ENCODE measurements around the gene GPR179. TPM values are rescaled to one million over a fixed set of nuclear protein-coding genes. Genes with fewer than 3 reads are reported as not detected.

Gene GPR179
- total RNA-seq, 1 experiment from 2014 or later = not detected

GRCh38 chr17:38357486-38358123, 13.8 kb upstream of the GPR179 start:
- H3K4ac ChIP-seq (ENCODE audit: low read depth, low read length) = no peak overlapping the region
- H3K14ac ChIP-seq (ENCODE audit: insufficient read depth, low read length) = no peak overlapping the region
- no peaks in the 10 kb centered on the region for H3K27me3 Mint-ChIP-seq (ENCODE audit: low read depth)
- H3K4me1 ChIP-seq (ENCODE audit: insufficient read depth, low read length) = peaks cover 12% of the 10 kb centered on the region; the same call in 1 of the 2 replicates
- no CpG with 5 or more reads among the region's 2 CpGs for WGBS (ENCODE audit: extremely low coverage, insufficient read length, low lambda C conversion rate)
- DNase-seq = no peak
- no peaks in the 10 kb centered on the region for H3K27me3 ChIP-seq (ENCODE audit: insufficient read depth, low read length)
- peaks cover 0 to 3% (median 2%) of the 10 kb centered on the region in 3 experiments; a peak in 2 of 7 replicates for H3K36me3 Mint-ChIP-seq (ENCODE audit: insufficient read depth in 1 of 3, low read depth in 3 of 3)
- no peak overlapping the region for H2AK5ac ChIP-seq (ENCODE audit: insufficient read length, low read length)
- no peak overlapping the region for H2BK5ac ChIP-seq (ENCODE audit: insufficient read length, low read length)
- H3K23me2 ChIP-seq (ENCODE audit: insufficient read length, low read depth, low read length, poor library complexity, severe bottlenecking) = peaks cover 6% of the 10 kb centered on the region
- H2BK15ac ChIP-seq (ENCODE audit: low read depth, low read length) = no peak overlapping the region
- TF ChIP-seq CTCF (conservative IDR thresholded peaks at IDR 0.05) = no peak
- H3K23ac ChIP-seq (ENCODE audit: insufficient read length, low read depth, low read length) = no peak overlapping the region
- no peaks in the 10 kb centered on the region for H3K9me3 ChIP-seq (ENCODE audit: control insufficient read depth, low read depth, low read length)
- peaks cover 3% of the 10 kb centered on the region for H3K79me1 ChIP-seq (ENCODE audit: insufficient read depth, low read depth, low read length, poor library complexity, severe bottlenecking)
- H2BK20ac ChIP-seq (ENCODE audit: low read depth, low read length, poor library complexity, severe bottlenecking) = no peak overlapping the region
- no peak overlapping the region for H2AFZ ChIP-seq (ENCODE audit: low read length)
- no peaks in the 10 kb centered on the region for H3K9me3 Mint-ChIP-seq
- no peak overlapping the region for H3K56ac ChIP-seq (ENCODE audit: insufficient read length, low read depth, low read length)
- H4K5ac ChIP-seq (ENCODE audit: insufficient read length, low read depth, low read length) = no peak overlapping the region
- no peaks in the 10 kb centered on the region for H4K20me1 ChIP-seq (ENCODE audit: control insufficient read depth, insufficient read depth, insufficient read length)
- H3K4me1 Mint-ChIP-seq = peaks cover 45 to 49% of the 10 kb centered on the region in 2 experiments
- H3K27ac Mint-ChIP-seq = peak overlapping the region in 1 of 3 experiments; percentile 3; a peak in 1 of 7 replicates
- H2BK120ac ChIP-seq (ENCODE audit: low read depth, low read length, poor library complexity, severe bottlenecking) = no peak overlapping the region
- H3K4me2 ChIP-seq (ENCODE audit: insufficient read depth, insufficient read length, low read length) = no peak overlapping the region
- H3T11ph ChIP-seq (ENCODE audit: low read length) = no peak overlapping the region
- no peak overlapping the region for H3K9ac ChIP-seq (ENCODE audit: extremely low read depth, insufficient read length, low read length)
- H3K4me3 Mint-ChIP-seq = no peak overlapping the region
- no peak overlapping the region for H4K8ac ChIP-seq (replicated peaks; ENCODE audit: insufficient read length, low read depth, low read length)
- no peak overlapping the region for H4K91ac ChIP-seq (ENCODE audit: insufficient read length, low read depth, low read length)
- no peak overlapping the region for H3K18ac ChIP-seq (ENCODE audit: insufficient read length, low read depth, low read length)
- H2BK12ac ChIP-seq (ENCODE audit: insufficient read length, low read depth, low read length) = no peak overlapping the region
- H3K27ac ChIP-seq (ENCODE audit: insufficient read length, low read depth, low read length) = no peak overlapping the region
- H3K79me2 ChIP-seq (ENCODE audit: insufficient read depth, low read length) = peaks cover 7% of the 10 kb centered on the region; the same call in 1 of the 2 replicates
